Cardiac septum (tissue), 1 donor: ENCODE measurements around the gene CDC5L. TPM values are rescaled to one million over a fixed set of nuclear protein-coding genes. Genes with fewer than 3 reads are reported as not detected.

Source experiments
- DNase-seq: peaks from one replicate; pipeline ENCODE4 v3.0.0-alpha.2; 2020; ENCODE audit warnings: low spot score
- intact Hi-C: fragments of 100-400 bp; cut with DNase I; formaldehyde crosslinking; loops from one replicate; pipeline ENCODE4 v1.14.0; 2022
- microRNA-seq: library from miRNA; unstranded; fragments of <30 nt; microRNA quantifications from one replicate; pipeline ENCODE4 v1.2.0, GENCODE V29; 2020
- total RNA-seq: library from RNA; stranded (reverse); fragmentation: NEBNext Ultra II Directional; extraction: Animal tissue kit (Norgen Biotek cat#: 25700); gene quantifications from one replicate; pipeline ENCODE4 v1.2.1, GENCODE V29; 2021
- donor health status: DM: no; HTN: no; CAD: no.

CDC5L gene
- total RNA-seq, 1 donor from 2014 or later = 20.7 TPM

DNA sequence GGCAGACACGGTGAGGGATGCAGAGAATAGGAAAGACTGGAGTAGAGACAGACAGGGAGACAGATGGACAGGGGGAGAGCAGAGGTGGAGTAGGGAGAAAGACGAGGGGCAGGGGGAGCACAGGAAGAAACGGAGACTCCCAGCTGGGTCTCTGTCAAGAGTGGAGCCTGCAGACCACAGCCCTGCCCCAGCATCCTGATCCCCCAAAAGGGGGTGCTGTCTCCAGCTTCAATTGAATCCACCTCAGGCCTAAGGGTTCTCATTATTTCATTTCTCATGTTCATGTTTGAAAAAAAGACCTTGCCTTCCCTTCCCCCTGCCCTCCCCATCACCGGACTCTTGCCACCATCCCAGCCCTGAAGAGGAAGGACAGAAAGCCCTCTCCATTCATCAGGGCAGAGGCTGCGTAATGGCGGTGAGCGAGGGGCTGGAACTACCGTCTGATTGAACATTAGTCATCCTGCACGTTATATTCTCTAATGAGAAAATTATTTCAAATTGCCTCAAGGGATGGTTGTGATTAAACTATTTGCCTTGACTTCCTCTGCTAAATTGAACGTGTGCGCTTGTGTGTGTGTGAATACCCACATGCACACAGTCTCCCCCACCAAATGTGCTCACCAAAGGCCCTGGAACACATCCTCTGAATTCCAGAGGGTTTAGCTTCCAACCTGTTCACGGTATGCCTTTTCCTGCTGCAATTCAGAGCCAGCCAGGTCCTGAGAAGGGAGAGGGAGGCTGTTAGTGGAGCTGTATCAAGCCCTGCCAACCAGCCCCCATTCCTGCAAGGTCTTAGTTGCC lies 98.3 kb downstream of the CDC5L start:
- DNase-seq = no peak
- intact Hi-C loops = no loop called here

DNA sequence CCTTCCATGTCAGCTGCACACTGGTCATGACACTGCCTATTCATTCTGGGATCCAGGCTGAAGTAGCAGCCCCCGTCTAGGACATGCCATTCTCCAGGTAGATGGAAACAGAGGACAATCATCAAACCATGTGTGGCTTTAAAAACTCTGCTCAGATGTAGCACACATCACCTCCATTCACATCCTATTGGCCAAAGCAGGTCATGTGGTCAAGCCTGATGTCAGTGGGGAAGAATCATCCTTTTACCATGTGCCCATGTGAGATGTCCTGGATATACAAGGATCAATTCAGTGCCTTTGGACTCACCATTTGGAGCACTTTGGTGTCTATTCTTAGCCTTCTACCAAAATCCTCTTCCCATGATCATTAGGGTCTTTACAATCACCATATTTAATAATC lies 99.5 kb downstream of the CDC5L start:
- intact Hi-C loops = no loop called here
- DNase-seq = no peak

DNA sequence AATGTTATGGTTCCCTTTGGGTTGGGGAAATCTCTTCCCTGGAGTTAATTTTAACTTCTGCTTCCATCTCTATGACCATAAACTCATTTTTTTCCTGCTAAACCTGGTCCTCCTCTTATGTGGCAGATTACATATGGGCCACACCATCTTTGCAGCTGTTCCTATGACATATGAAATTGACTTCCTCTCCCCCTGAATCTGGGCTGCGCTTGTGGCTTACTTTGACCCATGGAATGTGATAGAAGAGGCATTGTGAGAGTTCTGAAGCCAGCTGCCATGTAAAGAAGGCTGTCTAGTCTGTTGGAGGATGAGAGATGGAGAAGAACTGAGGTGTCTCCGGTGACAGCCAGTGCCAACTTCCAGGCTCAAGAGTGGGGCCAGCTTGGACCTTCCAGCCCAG lies 100.1 kb downstream of the CDC5L start:
- intact Hi-C loops = no loop called here
- no peak for DNase-seq

DNA sequence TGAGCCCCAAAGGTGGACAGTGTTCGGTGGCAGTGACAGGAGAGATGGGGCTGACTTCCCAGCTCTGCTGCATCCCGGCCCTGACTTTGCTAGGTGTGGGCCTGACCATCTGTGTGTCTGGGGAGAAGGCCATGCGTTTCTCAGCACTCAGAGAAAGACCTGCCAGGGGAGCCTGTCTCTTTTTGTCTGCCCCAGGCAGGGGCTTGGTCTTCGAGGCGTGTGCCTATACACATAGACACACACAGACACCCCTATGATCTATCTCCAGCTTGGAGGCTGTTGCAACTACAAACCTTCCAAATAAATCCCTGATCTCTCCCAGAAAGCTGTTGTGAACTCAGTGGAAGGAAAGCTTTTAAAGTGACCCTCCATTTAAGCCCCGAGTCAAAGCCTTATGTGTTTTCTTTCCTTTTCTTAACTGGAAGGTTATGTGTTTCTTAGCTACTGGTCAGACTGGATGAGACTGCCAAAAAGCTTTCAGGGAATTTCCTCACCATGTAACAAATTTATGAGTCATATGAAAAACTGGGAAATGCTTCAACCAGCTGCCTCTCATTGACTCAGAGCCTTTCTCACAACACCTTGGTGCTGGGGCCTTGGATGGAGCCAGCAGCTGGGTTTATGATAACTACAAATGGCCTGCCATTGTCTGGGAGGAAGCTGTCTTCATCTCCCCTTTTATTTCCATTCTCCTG lies 102.6 kb downstream of the CDC5L start:
- no peak for DNase-seq

DNA sequence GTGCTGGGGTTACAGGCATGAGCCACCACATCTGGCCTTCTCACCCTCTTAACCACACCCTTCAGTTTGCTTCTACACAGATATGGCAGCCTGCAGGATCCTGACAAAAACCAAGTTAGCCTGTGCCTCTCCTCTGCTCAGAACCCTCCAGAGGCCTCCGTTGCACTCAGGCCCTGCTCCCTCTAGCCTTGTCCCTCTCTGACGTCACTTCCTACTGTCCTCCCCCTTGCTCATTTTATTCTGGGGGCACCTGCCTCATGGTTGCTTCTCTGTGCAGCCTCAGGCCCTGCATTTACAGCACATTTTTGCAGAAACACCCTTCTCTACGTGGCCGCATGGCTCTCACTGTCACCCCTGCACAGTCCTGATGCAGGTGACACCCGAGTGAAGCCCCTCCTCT lies 105.6 kb downstream of the CDC5L start:
- intact Hi-C loops = no loop called here
- no peak for DNase-seq

More for the DNA sequence above, 102.6 kb downstream of the CDC5L start:
- intact Hi-C loops = no loop called here

DNA sequence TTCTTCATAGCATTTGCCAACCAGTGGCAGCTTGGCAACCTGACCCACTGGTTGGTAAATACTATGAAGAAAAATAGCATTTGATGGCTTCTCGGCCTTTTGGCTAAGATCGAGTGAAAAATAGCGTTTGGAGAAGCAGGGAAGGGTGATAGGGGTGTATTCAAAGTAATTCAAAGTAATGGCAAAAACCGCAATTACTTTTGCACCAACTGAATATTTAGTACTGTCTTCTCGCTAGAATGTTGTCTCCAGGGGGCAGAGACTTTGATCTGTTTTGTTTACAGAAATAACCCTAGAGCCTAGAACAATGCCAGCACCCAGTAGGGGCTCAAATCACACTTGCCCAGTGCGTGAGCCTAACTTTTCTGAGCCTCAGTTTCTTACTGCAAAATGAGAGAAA lies 106.1 kb downstream of the CDC5L start:
- intact Hi-C loops = no loop called here
- no peak for DNase-seq

DNA sequence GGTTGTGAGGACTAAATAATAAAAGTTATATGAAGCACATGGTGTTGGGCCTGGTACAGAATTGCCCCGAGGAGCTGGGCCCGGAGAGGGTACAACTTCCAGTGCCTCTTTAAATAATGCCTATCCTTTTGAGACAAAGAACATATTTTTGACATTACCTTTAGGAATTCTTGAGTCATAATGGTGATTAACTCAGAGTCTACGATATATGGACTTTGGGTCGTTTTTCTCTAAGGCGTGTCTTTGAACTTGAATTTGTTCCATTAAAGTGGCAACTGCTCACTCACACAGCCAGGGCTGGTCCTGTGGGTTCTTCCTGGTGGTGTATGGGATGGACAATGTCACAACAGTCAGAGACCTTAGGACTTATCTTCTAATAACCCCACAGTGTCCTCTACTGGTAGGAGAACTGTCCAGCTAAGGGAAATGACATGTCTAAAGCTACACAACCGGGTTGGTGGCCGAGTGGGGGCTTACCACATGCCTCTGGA lies 106.5 kb downstream of the CDC5L start:
- no peak for DNase-seq
- intact Hi-C loops = no loop called here

DNA sequence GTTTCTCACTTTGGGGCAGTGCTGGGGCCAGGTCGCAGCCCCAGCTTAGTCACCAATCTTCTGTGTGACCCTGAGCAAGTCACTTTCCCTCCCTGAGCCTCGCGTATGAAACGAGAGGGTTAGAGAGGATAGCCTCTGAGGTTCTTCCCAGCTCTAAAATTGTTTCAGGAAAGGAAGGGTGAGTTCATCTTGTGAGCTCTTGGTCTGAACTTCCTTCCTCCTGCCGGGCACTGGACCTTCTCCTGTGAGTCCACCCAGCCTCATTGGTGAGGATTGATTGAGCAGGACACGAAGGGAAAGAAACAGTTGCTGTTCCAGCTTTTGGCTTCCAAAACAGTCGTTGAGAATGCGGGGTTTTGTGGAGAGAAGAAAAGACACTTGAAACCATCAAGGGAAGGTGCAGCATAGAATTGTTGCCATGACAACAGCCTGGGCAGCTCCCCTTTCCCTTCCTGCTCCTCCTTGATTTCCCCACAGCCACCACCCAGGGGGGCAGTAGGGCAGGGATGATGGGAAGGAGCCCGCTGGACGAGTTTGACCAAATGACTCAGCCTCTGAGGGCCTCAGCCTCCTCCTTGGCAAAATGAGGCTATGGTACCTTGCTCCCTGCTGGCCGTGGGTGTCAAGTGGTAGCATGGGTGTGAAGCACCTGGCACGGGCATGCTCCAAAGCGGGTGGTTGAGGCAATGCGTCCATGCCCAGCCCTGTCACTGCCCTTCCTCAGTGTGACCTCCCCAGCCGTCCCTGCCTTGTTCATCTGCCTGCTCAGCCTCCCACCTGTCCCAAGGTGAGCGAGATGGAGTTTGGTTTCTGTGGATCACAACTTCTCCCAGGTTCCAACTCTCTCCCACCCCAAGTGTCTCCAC lies 107.8 kb downstream of the CDC5L start:
- intact Hi-C loops = no loop called here
- DNase-seq = no peak

DNA sequence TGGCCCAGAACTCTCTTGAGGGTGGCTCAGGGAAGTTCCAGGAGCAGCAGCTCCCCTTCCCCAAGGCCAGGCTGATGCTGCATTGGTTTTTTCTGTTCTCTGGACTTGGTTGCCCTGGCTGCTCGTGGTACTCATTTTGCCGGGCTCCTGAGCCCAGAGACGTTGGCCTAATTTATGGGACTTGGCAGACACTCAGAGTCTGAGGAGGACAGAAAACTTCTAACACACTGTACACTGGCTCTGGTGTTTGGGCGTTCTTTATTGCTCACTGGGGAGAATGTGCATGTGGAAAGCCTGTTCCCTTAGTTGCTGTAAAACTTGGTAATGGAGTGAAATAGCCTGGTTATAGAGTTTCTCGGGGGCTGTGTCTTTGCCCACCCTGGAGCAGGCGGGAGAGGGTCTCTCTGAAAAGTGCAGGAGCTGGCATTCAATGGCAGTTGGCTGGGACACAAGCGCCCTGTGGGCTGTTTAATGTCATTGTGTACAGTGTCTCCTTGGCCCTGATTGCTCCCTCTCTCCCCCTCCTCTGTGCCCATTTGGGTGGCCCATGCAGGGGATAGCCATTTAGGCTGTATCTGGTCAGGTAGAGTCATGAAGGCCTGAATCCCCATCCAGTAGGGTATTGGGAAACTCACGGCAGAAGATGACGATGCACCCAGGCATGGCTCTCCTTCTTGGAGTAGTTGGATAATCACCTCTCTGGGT lies 109.3 kb downstream of the CDC5L start:
- intact Hi-C loops = no loop called here
- no peak for DNase-seq

DNA sequence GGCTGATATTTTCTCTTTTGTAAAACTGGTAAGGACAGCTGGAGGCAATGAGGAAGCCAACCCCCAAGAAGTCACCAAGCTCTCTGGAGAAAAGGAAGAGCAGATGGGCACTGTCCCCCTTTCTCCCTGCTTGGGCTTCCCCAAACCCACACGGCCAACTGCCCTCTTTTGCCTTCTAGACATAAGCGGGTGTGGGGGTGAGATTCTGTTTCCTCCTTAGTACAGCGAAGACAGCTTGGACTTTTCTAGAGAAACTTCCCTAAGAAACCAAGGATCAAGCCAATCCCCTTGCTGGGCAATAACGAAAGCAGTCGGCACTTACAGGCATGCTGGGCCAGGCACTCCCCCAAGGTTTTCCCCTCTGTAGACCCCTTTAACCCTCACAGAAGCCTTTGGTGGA lies 110.3 kb downstream of the CDC5L start:
- DNase-seq = no peak
- intact Hi-C loops = no loop called here

DNA sequence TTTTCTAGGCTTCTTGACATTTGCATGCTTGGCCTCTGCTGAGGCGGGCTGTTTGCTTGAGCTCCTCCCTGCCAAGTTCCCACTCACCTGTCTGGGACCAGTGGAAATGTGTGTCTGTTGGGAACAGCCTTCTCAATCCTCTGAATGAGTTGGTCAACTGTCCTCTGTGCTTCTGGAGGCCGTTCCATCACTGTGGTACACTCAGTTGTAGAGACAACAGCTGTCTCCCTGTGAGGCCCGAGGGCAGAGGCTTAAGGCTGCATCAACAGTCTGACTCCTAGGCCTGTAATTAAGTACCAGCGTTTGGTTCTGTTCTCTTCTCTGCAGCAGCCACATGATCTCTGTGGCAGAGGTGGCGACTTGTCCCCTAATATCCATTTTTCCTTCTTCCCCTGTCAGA lies 110.9 kb downstream of the CDC5L start:
- no peak for DNase-seq
- intact Hi-C loops = no loop called here

DNA sequence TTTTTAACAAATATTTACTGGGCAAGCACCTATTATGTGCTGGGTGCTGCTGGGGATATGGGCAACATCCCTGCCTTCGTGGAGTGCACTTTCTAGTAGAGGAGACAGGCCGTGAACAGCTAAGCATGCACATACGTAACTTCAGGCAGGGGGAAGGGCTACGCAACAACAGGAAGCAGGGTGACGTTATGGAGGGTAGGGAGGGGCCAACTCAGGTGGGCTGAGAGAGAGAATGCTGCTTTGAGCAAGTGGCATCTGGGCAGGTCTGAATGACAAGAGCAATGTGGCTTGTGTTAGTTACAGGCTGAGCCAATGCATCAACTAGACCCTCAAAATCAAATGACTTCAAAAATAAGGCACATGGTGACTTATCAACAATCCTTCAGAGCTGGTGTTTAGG lies 112.1 kb downstream of the CDC5L start:
- intact Hi-C loops = no loop called here
- no peak for DNase-seq

Small RNA genes lying within 50 kb of the gene (microRNA-seq; reads per million reads assigned to microRNA genes)
- gene MIR4642 = not detected

Other genes starting within 250 kb of the CDC5L start
- 0.78 TPM for gene CAPN11, start 228.9 kb upstream of the CDC5L start, total RNA-seq
- gene MYMX, start 170.8 kb upstream of the CDC5L start, total RNA-seq = 0.30 TPM
- 105 TPM for gene SLC29A1, start 164.1 kb upstream of the CDC5L start, total RNA-seq
- 873 TPM for gene HSP90AB1, start 140.6 kb upstream of the CDC5L start, total RNA-seq
- 23.2 TPM for gene SLC35B2, start 130.2 kb upstream of the CDC5L start, total RNA-seq
- 4.7 TPM for gene NFKBIE, start 122.2 kb upstream of the CDC5L start, total RNA-seq
- gene TMEM151B, start 117.3 kb upstream of the CDC5L start, total RNA-seq = 0.08 TPM
- 7.8 TPM for gene AARS2, start 74.4 kb upstream of the CDC5L start, total RNA-seq
- not detected for gene SPATS1, start 45.1 kb upstream of the CDC5L start, total RNA-seq